Natural killer cell (primary cell): ENCODE data around the gene NACA2. TPM values are rescaled to one million over a fixed set of nuclear protein-coding genes. Genes with fewer than 3 reads are reported as not detected.

Experiments
- ATAC-seq, 3 donors: fragments of 150-1000 bp in 2 of 3; fragments of 200-7000 bp in 1 of 3; cut with Tn5 transposase; 1 replicate in 1 of 3; 2 replicates in 2 of 3; pipeline ENCODE4 v1.10.0; 2021; ENCODE audit warnings: mild to moderate bottlenecking in 2 of 3, moderate library complexity in 2 of 3
- DNase-seq, 2 donors: peaks; one replicate each; pipeline versions ENCODE4 v3.0.0 to v3.0.0-alpha.2; 2013 to 2021; ENCODE audit warnings: mixed read lengths in 1 of 2
- H3K27ac ChIP-seq: one replicate; pipeline ENCODE4 v1.5.1; 2013; ENCODE audit warnings: mild to moderate bottlenecking, low read length
- H3K27me3 ChIP-seq: one replicate; pipeline ENCODE4 v1.6.1; 2013; ENCODE audit warnings: low read length; ENCODE audit not compliant: control insufficient read depth, insufficient read depth
- H3K36me3 ChIP-seq: one replicate; pipeline ENCODE4 v1.6.1; 2013; ENCODE audit warnings: low read length; ENCODE audit not compliant: control insufficient read depth, insufficient read depth
- H3K4me1 ChIP-seq: one replicate; pipeline ENCODE4 v1.6.1; 2013; ENCODE audit warnings: low read length; ENCODE audit not compliant: control insufficient read depth, insufficient read depth
- H3K4me3 ChIP-seq: one replicate; pipeline ENCODE4 v1.5.1; 2013; ENCODE audit warnings: low read length
- H3K9me3 ChIP-seq: one replicate; pipeline ENCODE4 v1.6.1; 2013; ENCODE audit warnings: low read length; ENCODE audit not compliant: control insufficient read depth, insufficient read depth
- H3K27ac Mint-ChIP-seq, 2 donors: one replicate each; pipeline ENCODE4 v1.8.0; 2022; ENCODE audit warnings: mild to moderate bottlenecking in 2 of 2, mixed read lengths in 2 of 2, moderate library complexity in 1 of 2
- H3K27me3 Mint-ChIP-seq, 2 donors: one replicate each; pipeline ENCODE4 v1.8.0; 2022; ENCODE audit warnings: low read depth in 2 of 2, mixed read lengths in 2 of 2
- H3K36me3 Mint-ChIP-seq: one replicate; pipeline ENCODE4 v1.8.0; 2022; ENCODE audit warnings: mixed read lengths
- H3K4me1 Mint-ChIP-seq, 2 donors: one replicate each; pipeline ENCODE4 v1.8.0; 2022; ENCODE audit warnings: mixed read lengths in 2 of 2
- H3K4me3 Mint-ChIP-seq: one replicate; pipeline ENCODE4 v1.8.0; 2022; ENCODE audit warnings: mild to moderate bottlenecking, moderate library complexity, mixed read lengths
- H3K9me3 Mint-ChIP-seq, 2 donors: one replicate each; pipeline ENCODE4 v1.8.0; 2022; ENCODE audit warnings: mixed read lengths in 2 of 2
- WGBS: methylation state at CpG from one replicate; pipeline ENCODE4 v1.1.7; 2013; ENCODE audit warnings: missing lambda C conversion rate; ENCODE audit not compliant: insufficient coverage; 5-methylcytosine and 5-hydroxymethylcytosine counted together
- intact Hi-C: fragments of 100-400 bp; cut with micrococcal nuclease; formaldehyde crosslinking; loops from one replicate; pipeline ENCODE4 v1.14.2; 2022
- total RNA-seq, 4 donors: library from RNA; stranded (reverse); fragments of 120-200 nt in 1 of 4; gene quantifications; one replicate each; pipeline versions ENCODE4 v1.2.3 to v1.2.4, GENCODE V29; 2013 to 2022
- TF ChIP-seq, protein P1 (sequence below): fragments of 200-600 bp; IDR thresholded peaks from one replicate; pipeline ENCODE4 v1.8.0; 2022; ENCODE audit warnings: antibody characterized with exemption

NACA2 gene
- total RNA-seq, 3 donors from 2014 or later (not counting 1 experiment from before 2014, with no cell fraction given), result not detected

DNA sequence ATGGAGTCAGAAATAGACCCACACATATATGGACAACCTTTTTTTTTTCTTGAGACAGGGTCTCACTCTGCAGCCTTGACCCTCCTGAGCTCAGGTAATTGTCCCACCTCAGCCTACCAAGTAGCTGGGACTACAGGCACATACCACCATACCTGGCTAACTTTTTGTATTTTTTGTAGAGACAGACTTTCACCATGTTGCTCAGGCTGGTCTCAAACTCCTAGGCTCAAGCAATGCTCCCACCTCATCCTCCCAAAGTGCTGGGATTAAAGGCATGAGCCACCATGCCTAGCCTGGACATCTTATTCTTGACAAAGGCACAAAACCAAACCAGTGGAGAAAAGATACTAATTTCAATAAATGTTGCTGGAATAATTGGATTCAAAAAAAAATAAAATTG, 14.7 kb upstream of the NACA2 start:
- H3K27me3 ChIP-seq, result no peaks in the 10 kb centered on the region
- Mint-ChIP-seq H3K4me3 (no peak overlapping the region), H3K27me3 (peaks cover 0 to 21% of the 10 kb centered on the region in 2 donors), H3K27ac (no peak overlapping the region), H3K4me1 (no peaks in the 10 kb centered on the region), H3K9me3 (no peaks in the 10 kb centered on the region), H3K36me3 (no peaks in the 10 kb centered on the region)
- H3K4me1 ChIP-seq, result no peaks in the 10 kb centered on the region
- TF ChIP-seq, protein P1, sequence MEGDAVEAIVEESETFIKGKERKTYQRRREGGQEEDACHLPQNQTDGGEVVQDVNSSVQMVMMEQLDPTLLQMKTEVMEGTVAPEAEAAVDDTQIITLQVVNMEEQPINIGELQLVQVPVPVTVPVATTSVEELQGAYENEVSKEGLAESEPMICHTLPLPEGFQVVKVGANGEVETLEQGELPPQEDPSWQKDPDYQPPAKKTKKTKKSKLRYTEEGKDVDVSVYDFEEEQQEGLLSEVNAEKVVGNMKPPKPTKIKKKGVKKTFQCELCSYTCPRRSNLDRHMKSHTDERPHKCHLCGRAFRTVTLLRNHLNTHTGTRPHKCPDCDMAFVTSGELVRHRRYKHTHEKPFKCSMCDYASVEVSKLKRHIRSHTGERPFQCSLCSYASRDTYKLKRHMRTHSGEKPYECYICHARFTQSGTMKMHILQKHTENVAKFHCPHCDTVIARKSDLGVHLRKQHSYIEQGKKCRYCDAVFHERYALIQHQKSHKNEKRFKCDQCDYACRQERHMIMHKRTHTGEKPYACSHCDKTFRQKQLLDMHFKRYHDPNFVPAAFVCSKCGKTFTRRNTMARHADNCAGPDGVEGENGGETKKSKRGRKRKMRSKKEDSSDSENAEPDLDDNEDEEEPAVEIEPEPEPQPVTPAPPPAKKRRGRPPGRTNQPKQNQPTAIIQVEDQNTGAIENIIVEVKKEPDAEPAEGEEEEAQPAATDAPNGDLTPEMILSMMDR, result no peak
- intact Hi-C loops, result no loop called here
- H3K36me3 ChIP-seq, result no peaks in the 10 kb centered on the region
- DNase-seq, result no peak
- H3K4me3 ChIP-seq, result no peak overlapping the region
- H3K9me3 ChIP-seq, result no peaks in the 10 kb centered on the region
- H3K27ac ChIP-seq, result no peak overlapping the region
- no peak for ATAC-seq

DNA sequence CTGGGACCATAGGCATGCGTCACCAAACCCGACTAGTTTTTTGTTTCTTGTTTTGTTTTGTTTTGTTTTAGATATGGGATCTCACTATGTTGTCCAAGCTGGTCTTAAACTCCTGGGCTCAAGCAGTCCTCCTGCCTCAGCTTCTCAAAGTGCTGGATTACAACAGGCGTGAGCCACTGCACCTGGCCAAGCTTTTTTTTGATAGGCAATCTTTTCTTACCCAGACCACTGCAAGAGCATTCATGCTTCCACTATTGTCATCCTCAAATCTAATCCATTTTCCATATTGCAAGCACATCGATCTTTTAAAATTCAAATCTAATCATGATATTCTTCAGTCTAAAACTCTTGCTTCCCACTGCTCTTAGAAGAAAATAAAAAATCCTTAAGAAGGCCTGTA, 10.3 kb upstream of the NACA2 start:
- Histone ChIP-seq H3K4me1 (no peaks in the 10 kb centered on the region), H3K9me3 (no peaks in the 10 kb centered on the region), H3K36me3 (no peaks in the 10 kb centered on the region), H3K4me3 (no peak overlapping the region), H3K27me3 (peaks cover 5% of the 10 kb centered on the region), H3K27ac (no peak overlapping the region)
- intact Hi-C loops, result no loop called here
- no peak for DNase-seq
- Mint-ChIP-seq H3K4me1 (no peaks in the 10 kb centered on the region), H3K27ac (no peak overlapping the region), H3K27me3 (peaks cover 0 to 18% of the 10 kb centered on the region in 2 donors), H3K4me3 (no peak overlapping the region), H3K9me3 (no peaks in the 10 kb centered on the region), H3K36me3 (no peaks in the 10 kb centered on the region)
- 97% methylated on average over 3 of the region's 4 CpGs for WGBS
- no peak for ATAC-seq
- TF ChIP-seq, protein P1, result no peak

DNA sequence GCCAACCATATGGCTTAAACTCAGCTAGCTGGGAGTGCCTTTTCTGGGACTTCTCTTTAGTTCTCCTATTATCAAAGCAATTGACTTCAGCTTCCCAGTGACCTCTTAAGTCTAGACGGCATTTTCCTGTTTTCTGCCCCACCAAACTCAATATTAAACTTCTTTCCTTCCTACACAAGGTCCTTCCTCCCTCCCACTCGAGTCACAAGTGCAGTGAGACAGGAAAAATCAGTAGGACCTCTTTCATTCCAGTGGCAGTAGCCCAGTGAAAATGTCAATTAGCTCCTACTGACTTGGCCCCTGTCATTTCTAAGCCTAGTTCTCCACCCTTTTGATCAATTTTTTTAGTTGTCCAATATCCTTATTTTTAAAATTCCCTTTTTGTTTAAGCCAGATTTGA, 9.6 kb upstream of the NACA2 start:
- H3K4me1 ChIP-seq, result no peaks in the 10 kb centered on the region
- H3K4me3 ChIP-seq, result no peak overlapping the region
- TF ChIP-seq, protein P1, result no peak
- ATAC-seq (no peak), DNase-seq (no peak)
- Mint-ChIP-seq H3K9me3 (no peaks in the 10 kb centered on the region), H3K36me3 (no peaks in the 10 kb centered on the region), H3K4me1 (no peaks in the 10 kb centered on the region), H3K4me3 (no peak overlapping the region), H3K27me3 (peaks cover 0 to 16% of the 10 kb centered on the region in 2 donors), H3K27ac (no peak overlapping the region)
- H3K27ac ChIP-seq, result no peak overlapping the region
- H3K9me3 ChIP-seq, result no peaks in the 10 kb centered on the region
- 24% methylated on average over 2 of the region's 2 CpGs for WGBS
- H3K36me3 ChIP-seq, result no peaks in the 10 kb centered on the region
- intact Hi-C loops, result no loop called here
- peaks cover 5% of the 10 kb centered on the region for H3K27me3 ChIP-seq

DNA sequence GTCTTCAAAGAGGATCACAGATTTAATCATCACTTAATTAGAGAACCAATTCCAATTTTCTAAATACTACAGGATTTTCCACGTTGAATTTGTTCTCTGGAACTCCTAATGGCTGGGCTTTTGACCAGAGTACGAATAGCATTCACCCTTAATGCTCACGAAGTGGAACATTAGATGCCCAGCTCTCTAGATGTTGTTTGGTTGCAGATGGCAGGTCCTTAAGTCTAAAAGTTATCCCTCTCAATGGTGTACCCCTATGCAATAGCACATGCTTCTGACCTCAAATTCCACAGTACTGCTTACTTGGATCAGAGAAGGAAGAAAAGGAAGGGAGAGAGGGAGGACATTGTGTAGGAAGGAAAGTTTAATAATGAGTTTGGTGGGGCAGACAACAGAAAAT, 8.6 kb upstream of the NACA2 start:
- Histone ChIP-seq H3K27me3 (peaks cover 5% of the 10 kb centered on the region), H3K4me1 (no peaks in the 10 kb centered on the region), H3K4me3 (no peak overlapping the region), H3K36me3 (no peaks in the 10 kb centered on the region), H3K27ac (no peak overlapping the region), H3K9me3 (no peaks in the 10 kb centered on the region)
- Mint-ChIP-seq H3K4me3 (no peak overlapping the region), H3K36me3 (no peaks in the 10 kb centered on the region), H3K27ac (no peak overlapping the region), H3K9me3 (no peaks in the 10 kb centered on the region), H3K4me1 (no peaks in the 10 kb centered on the region), H3K27me3 (peaks cover 0 to 12% of the 10 kb centered on the region in 2 donors)
- DNase-seq (no peak), ATAC-seq (no peak)
- TF ChIP-seq, protein P1, result no peak
- intact Hi-C loops, result no loop called here
- WGBS, result 84% methylated on average over 3 of the region's 3 CpGs
